ENCODE measurements around the gene PTH.

GRCh38 chr11:13495929-13496328 is at the start of gene PTH:
- TF ChIP-seq POLR2AphosphoS5 (IDR thresholded peaks at IDR 0.05; ENCODE audit: low read depth), result no peak
- TF ChIP-seq, protein P1, sequence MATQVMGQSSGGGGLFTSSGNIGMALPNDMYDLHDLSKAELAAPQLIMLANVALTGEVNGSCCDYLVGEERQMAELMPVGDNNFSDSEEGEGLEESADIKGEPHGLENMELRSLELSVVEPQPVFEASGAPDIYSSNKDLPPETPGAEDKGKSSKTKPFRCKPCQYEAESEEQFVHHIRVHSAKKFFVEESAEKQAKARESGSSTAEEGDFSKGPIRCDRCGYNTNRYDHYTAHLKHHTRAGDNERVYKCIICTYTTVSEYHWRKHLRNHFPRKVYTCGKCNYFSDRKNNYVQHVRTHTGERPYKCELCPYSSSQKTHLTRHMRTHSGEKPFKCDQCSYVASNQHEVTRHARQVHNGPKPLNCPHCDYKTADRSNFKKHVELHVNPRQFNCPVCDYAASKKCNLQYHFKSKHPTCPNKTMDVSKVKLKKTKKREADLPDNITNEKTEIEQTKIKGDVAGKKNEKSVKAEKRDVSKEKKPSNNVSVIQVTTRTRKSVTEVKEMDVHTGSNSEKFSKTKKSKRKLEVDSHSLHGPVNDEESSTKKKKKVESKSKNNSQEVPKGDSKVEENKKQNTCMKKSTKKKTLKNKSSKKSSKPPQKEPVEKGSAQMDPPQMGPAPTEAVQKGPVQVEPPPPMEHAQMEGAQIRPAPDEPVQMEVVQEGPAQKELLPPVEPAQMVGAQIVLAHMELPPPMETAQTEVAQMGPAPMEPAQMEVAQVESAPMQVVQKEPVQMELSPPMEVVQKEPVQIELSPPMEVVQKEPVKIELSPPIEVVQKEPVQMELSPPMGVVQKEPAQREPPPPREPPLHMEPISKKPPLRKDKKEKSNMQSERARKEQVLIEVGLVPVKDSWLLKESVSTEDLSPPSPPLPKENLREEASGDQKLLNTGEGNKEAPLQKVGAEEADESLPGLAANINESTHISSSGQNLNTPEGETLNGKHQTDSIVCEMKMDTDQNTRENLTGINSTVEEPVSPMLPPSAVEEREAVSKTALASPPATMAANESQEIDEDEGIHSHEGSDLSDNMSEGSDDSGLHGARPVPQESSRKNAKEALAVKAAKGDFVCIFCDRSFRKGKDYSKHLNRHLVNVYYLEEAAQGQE (IDR thresholded peaks at IDR 0.05; ENCODE audit: insufficient replicate concordance, low read depth), result no peak
- TF ChIP-seq CTCF (IDR thresholded peaks at IDR 0.05; ENCODE audit: insufficient read depth, low read length), result no peak
- no peak for TF ChIP-seq GABPA (IDR thresholded peaks at IDR 0.05; ENCODE audit: low read depth)
- no peak for TF ChIP-seq SPI1 (IDR thresholded peaks at IDR 0.05; ENCODE audit: borderline replicate concordance, low read depth)

All from HL-60 (cell line).